ENCODE data around the gene SPINK8. TPM values are rescaled to one million over a fixed set of nuclear protein-coding genes. Genes with fewer than 3 reads are reported as not detected.

The SPINK8 gene
- total RNA-seq, 4 donors from 2014 or later, result not detected

DNA sequence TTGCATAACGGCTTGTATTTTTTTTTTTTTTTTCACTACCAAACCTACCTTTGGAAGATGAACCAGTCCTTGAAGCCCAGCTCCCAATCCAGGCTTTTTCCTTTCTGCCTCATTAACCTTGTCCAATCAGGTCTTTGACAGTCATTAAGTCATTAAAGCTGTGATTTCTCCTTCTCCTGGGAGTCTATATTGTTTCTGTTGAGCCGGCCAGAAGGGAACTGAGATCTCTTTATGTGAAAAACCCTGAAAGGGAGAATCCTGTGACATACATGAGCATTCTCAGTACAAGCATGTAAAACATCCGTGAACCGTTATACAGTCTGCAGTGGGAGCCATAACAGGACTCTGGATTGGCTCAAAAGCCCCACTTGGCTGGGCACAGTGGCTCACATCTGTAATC lies 52.6 kb downstream of the SPINK8 start:
- no peaks in the 10 kb centered on the region for H3K36me3 ChIP-seq
- no peak overlapping the region for H3K27ac ChIP-seq
- TF ChIP-seq, protein P1, sequence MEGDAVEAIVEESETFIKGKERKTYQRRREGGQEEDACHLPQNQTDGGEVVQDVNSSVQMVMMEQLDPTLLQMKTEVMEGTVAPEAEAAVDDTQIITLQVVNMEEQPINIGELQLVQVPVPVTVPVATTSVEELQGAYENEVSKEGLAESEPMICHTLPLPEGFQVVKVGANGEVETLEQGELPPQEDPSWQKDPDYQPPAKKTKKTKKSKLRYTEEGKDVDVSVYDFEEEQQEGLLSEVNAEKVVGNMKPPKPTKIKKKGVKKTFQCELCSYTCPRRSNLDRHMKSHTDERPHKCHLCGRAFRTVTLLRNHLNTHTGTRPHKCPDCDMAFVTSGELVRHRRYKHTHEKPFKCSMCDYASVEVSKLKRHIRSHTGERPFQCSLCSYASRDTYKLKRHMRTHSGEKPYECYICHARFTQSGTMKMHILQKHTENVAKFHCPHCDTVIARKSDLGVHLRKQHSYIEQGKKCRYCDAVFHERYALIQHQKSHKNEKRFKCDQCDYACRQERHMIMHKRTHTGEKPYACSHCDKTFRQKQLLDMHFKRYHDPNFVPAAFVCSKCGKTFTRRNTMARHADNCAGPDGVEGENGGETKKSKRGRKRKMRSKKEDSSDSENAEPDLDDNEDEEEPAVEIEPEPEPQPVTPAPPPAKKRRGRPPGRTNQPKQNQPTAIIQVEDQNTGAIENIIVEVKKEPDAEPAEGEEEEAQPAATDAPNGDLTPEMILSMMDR (IDR thresholded peaks at IDR 0.05), result no peak
- no peak for TF ChIP-seq POLR2A (IDR thresholded peaks at IDR 0.05)
- no peaks in the 10 kb centered on the region for H3K9me3 ChIP-seq
- no peaks in the 10 kb centered on the region for H3K4me1 ChIP-seq
- H3K4me3 ChIP-seq (replicated peaks in 1 of 3), result no peak overlapping the region
- H3K27me3 ChIP-seq, result no peaks in the 10 kb centered on the region
- DNase-seq, result no peak
- intact Hi-C loops (cut with DNase I), result no loop called here
- 87 to 89% methylated on average over 4 of the region's 4 CpGs for WGBS, 2 donors

DNA sequence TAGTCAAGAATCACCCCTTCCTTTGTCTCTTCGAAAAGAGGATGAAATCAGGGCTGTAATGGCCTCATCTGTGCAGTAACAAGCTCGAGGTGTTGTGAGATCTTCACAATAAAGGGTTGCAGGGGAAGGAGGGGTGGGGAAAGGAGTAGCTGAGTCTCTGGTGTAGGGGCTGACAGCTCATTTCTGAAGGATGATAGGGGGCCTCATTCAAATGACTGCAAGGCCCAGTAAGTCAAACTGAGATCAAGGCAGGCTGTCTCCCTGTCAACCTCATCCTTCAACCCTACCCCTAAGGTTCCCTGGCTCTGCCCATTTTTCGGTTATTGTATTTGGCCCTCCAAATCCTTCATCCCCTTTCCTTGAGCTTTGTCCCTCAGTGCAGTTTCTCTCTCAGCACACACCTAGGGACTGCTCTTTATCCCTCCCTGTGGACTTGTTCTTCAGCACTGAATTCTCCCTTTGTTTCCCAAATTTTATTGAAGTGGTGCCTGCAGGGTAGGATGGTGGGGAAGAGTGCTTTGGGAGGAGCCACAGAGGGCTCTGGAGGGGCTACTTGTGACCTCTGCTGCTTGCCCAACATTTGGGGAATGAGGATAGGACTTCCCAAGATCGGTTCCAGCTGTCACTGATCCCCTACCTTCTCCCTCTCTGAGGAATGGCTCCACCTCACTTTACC lies 54.4 kb downstream of the SPINK8 start:
- Histone ChIP-seq H3K36me3 (no peaks in the 10 kb centered on the region), H3K4me1 (no peaks in the 10 kb centered on the region), H3K4me3 (replicated peaks in 1 of 3) (no peak overlapping the region), H3K27ac (no peak overlapping the region), H3K9me3 (no peaks in the 10 kb centered on the region), H3K27me3 (no peaks in the 10 kb centered on the region)
- TF ChIP-seq POLR2A (IDR thresholded peaks at IDR 0.05), result no peak
- TF ChIP-seq, protein P1 (IDR thresholded peaks at IDR 0.05), result no peak
- WGBS, 2 donors, result 74 to 79% methylated on average over 4 of the region's 4 CpGs
- intact Hi-C loops (cut with DNase I), result loop anchor here (10.0 kb wide), 2 partner anchors 116 to 156 kb away; partner anchors contain the start of gene PLXNB1
- no peak for DNase-seq

GRCh38 chr3:48276911-48277641 lies 56.4 kb downstream of the SPINK8 start:
- TF ChIP-seq, protein P1 (IDR thresholded peaks at IDR 0.05), result no peak
- no peak for DNase-seq
- no peaks in the 10 kb centered on the region for H3K4me1 ChIP-seq
- no peaks in the 10 kb centered on the region for H3K36me3 ChIP-seq
- no peak overlapping the region for H3K27ac ChIP-seq
- WGBS, 2 donors, result 87 to 93% methylated on average over 7 of the region's 7 CpGs
- H3K27me3 ChIP-seq, result no peaks in the 10 kb centered on the region
- no peak overlapping the region for H3K4me3 ChIP-seq (replicated peaks in 1 of 3)
- no peaks in the 10 kb centered on the region for H3K9me3 ChIP-seq
- intact Hi-C loops (cut with DNase I), result loop anchor here (10.0 kb wide), 2 partner anchors 118 to 158 kb away; partner anchors contain the start of gene PLXNB1

DNA sequence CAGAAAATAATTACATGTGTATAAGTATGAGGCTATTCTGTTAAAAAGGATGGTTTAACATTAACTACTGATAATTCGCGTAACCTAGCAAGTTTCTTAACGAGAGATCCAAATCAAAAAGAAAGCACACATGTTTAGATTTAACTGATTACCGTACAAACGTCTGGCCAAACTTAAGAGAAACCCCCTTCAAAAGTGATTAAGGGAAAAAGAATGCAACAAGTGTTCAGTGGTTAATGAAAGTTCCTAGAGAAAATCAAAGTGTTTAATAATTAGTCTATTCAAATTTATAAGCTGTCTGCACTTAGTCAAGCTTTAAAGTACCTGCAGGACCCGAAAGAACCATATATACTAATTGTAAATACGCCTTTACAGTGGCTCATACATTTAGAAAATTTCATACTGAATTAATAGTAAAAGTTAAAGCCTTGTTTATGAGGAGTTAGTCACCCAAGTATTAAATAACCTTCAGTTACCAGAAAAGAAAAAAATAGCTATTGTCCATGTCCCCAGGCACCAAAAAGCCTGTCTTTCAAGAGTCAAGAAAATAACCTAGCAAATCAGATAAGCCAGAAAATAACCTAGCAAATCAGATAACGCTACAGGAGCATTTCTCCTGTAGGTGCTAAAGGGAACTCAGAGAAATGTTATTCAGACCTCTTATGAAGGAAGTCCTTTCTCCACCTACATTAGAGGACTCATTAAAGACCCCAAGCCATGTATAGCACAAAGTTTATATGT lies 58.0 kb downstream of the SPINK8 start:
- no peaks in the 10 kb centered on the region for H3K4me1 ChIP-seq
- TF ChIP-seq, protein P1 (IDR thresholded peaks at IDR 0.05), result no peak
- TF ChIP-seq POLR2A (IDR thresholded peaks at IDR 0.05), result no peak
- no peak overlapping the region for H3K27ac ChIP-seq
- H3K27me3 ChIP-seq, result no peaks in the 10 kb centered on the region
- 71 to 74% methylated on average over 8 of the region's 8 CpGs for WGBS, 2 donors
- no peak for DNase-seq
- no peaks in the 10 kb centered on the region for H3K9me3 ChIP-seq
- no peaks in the 10 kb centered on the region for H3K36me3 ChIP-seq
- intact Hi-C loops (cut with DNase I), result loop anchor here (10.0 kb wide), 2 partner anchors 119 to 159 kb away; partner anchors contain the start of gene PLXNB1
- no peak overlapping the region for H3K4me3 ChIP-seq (replicated peaks in 1 of 3)
